Hepatocyte (in vitro differentiated cells): ENCODE results near the gene NPHP4. TPM values are rescaled to one million over a fixed set of nuclear protein-coding genes. Genes with fewer than 3 reads are reported as not detected.

Source experiments
- DNase-seq: peaks from one replicate; pipeline ENCODE4 v3.0.0-alpha.2; 2016; ENCODE audit warnings: low spot score
- H2AFZ ChIP-seq: fragments of 200-600 bp; sonication (generic); 2 replicates; pipeline ENCODE4 v1.6.0; 2016; ENCODE audit warnings: antibody characterized with exemption, mild to moderate bottlenecking
- H3K27ac ChIP-seq: fragments of 200-600 bp; sonication (generic); 2 replicates; pipeline ENCODE4 v1.5.1; 2016; ENCODE audit warnings: mild to moderate bottlenecking
- H3K27me3 ChIP-seq: fragments of 200-600 bp; sonication (generic); 2 replicates; pipeline ENCODE4 v1.6.1; 2016
- H3K36me3 ChIP-seq: fragments of 200-600 bp; sonication (generic); replicated peaks from 2 replicates; pipeline ENCODE4 v1.5.1; 2016; ENCODE audit warnings: low read depth; ENCODE audit not compliant: insufficient read depth
- H3K4me1 ChIP-seq: fragments of 200-600 bp; sonication (generic); 2 replicates; pipeline ENCODE4 v1.5.1; 2016; ENCODE audit warnings: mild to moderate bottlenecking, moderate library complexity; ENCODE audit not compliant: insufficient read depth
- H3K4me2 ChIP-seq: fragments of 200-600 bp; sonication (generic); 2 replicates; pipeline ENCODE4 v1.6.0; 2016
- H3K4me3 ChIP-seq: fragments of 200-600 bp; sonication (generic); 2 replicates; pipeline ENCODE4 v1.5.1; 2016; ENCODE audit warnings: mild to moderate bottlenecking
- H3K79me2 ChIP-seq: fragments of 200-600 bp; sonication (generic); 2 replicates; pipeline ENCODE4 v1.6.0; 2017; ENCODE audit warnings: mild to moderate bottlenecking
- H3K9me2 ChIP-seq: fragments of 200-600 bp; sonication (generic); replicated peaks from 2 replicates; pipeline ENCODE4 v1.6.0; 2017; ENCODE audit warnings: mild to moderate bottlenecking; ENCODE audit not compliant: insufficient read depth
- H3K9me3 ChIP-seq: fragments of 200-600 bp; sonication (generic); 2 replicates; pipeline ENCODE4 v1.5.1; 2016; ENCODE audit warnings: low read depth, mild to moderate bottlenecking
- H4K20me1 ChIP-seq: fragments of 200-600 bp; sonication (generic); 2 replicates; pipeline ENCODE4 v1.6.0; 2016; ENCODE audit warnings: mild to moderate bottlenecking; ENCODE audit not compliant: insufficient read depth, poor library complexity, severe bottlenecking
- EZH2 ChIP-seq: fragments of 200-600 bp; sonication (generic); IDR thresholded peaks from 2 replicates; pipeline ENCODE4 v1.6.1; 2016; ENCODE audit warnings: antibody characterized with exemption, mild to moderate bottlenecking, borderline replicate concordance
- EZH2phosphoT487 ChIP-seq: fragments of 200-600 bp; sonication (generic); IDR thresholded peaks from one replicate; pipeline ENCODE4 v1.6.1; 2018; ENCODE audit warnings: antibody characterized with exemption, mild to moderate bottlenecking, low read depth, moderate library complexity; ENCODE audit not compliant: unreplicated experiment, severe bottlenecking
- WGBS: methylation state at CpG from one replicate; pipeline ENCODE4 v1.1.6; 2016; ENCODE audit warnings: low lambda C conversion rate; ENCODE audit errors: missing lambda C conversion rate; 5-methylcytosine and 5-hydroxymethylcytosine counted together
- polyA plus RNA-seq: library from polyadenylated mRNA; unstranded; fragments of >200 nt; fragmentation: Nextera tagmentation; extraction: Ambion mirVana; gene quantifications from 2 replicates; pipeline ENCODE4 v1.2.1, GENCODE V29; 2016
- total RNA-seq: library from RNA; depleted of rRNA; stranded (reverse); fragments of >200 nt; gene quantifications from 2 replicates; pipeline ENCODE4 v1.2.3, GENCODE V29; 2014
- TF ChIP-seq, protein P1 (sequence below): fragments of 200-600 bp; sonication (generic); IDR thresholded peaks from 2 replicates; pipeline ENCODE4 v1.5.1; 2016; ENCODE audit warnings: antibody characterized with exemption, mild to moderate bottlenecking; ENCODE audit not compliant: poor library complexity

Gene NPHP4
- total and polyA plus RNA-seq, 2 experiments from 2014 or later: 5.6 to 6.0 TPM

DNA sequence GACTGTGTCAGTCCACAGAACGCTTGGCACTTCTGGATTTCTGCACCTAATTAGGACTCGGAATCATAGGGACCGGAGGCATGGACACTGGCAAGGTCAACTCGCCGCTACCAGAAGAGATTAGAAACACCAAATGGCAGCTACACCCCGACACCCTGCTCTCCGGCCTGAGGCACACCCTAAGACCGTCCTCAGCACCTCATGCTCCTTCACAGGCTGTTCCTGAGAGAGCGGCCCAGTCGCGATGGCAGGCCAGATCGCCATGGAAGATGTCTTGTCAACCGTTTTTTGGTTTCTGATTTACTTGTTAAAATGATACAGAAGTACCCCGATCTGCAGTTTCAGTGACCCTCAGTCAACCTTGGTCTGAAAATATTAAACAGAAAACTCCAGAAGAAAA, 46.8 kb downstream of the NPHP4 start:
- Histone ChIP-seq H3K4me3 (no peak overlapping the region), H3K36me3 (no peaks in the 10 kb centered on the region)
- WGBS: 98% methylated on average over 14 of the region's 14 CpGs

DNA sequence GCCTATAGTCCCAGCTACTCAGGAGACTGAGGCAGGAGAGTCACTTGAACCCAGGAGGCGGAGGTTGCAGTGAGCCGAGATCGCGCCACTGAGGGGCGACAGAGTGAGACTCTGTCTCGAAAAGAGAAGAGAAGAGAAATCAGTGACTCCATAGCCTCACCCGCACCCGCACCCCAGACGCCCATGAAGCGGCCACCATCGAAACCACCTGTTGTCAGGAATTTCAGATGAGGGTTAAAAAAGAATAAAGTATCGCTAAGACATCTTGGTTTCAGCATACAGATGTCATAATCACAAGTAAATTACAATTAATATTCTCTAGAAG, 47.4 kb downstream of the NPHP4 start:
- Histone ChIP-seq H2AFZ (no peak overlapping the region), H3K4me3 (no peak overlapping the region), H3K27ac (no peak overlapping the region), H3K9me3 (no peaks in the 10 kb centered on the region), H4K20me1 (no peaks in the 10 kb centered on the region), H3K9me2 (no peaks in the 10 kb centered on the region), H3K79me2 (no peaks in the 10 kb centered on the region), H3K27me3 (no peaks in the 10 kb centered on the region), H3K4me1 (no peaks in the 10 kb centered on the region), H3K36me3 (no peaks in the 10 kb centered on the region), H3K4me2 (no peak overlapping the region)
- TF ChIP-seq EZH2phosphoT487: no peak
- TF ChIP-seq, protein P1, sequence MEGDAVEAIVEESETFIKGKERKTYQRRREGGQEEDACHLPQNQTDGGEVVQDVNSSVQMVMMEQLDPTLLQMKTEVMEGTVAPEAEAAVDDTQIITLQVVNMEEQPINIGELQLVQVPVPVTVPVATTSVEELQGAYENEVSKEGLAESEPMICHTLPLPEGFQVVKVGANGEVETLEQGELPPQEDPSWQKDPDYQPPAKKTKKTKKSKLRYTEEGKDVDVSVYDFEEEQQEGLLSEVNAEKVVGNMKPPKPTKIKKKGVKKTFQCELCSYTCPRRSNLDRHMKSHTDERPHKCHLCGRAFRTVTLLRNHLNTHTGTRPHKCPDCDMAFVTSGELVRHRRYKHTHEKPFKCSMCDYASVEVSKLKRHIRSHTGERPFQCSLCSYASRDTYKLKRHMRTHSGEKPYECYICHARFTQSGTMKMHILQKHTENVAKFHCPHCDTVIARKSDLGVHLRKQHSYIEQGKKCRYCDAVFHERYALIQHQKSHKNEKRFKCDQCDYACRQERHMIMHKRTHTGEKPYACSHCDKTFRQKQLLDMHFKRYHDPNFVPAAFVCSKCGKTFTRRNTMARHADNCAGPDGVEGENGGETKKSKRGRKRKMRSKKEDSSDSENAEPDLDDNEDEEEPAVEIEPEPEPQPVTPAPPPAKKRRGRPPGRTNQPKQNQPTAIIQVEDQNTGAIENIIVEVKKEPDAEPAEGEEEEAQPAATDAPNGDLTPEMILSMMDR: no peak
- TF ChIP-seq EZH2: no peak
- WGBS: 95% methylated on average over 12 of the region's 12 CpGs
- no peak for DNase-seq

More for the DNA sequence above, 46.8 kb downstream of the NPHP4 start:
- Histone ChIP-seq H3K79me2 (no peaks in the 10 kb centered on the region), H4K20me1 (no peaks in the 10 kb centered on the region), H2AFZ (no peak overlapping the region), H3K27ac (no peak overlapping the region), H3K27me3 (no peaks in the 10 kb centered on the region), H3K4me1 (no peaks in the 10 kb centered on the region), H3K4me2 (no peak overlapping the region), H3K9me2 (no peaks in the 10 kb centered on the region), H3K9me3 (no peaks in the 10 kb centered on the region)
- DNase-seq: no peak
- TF ChIP-seq, protein P1: no peak
- no peak for TF ChIP-seq EZH2phosphoT487
- TF ChIP-seq EZH2: no peak

DNA sequence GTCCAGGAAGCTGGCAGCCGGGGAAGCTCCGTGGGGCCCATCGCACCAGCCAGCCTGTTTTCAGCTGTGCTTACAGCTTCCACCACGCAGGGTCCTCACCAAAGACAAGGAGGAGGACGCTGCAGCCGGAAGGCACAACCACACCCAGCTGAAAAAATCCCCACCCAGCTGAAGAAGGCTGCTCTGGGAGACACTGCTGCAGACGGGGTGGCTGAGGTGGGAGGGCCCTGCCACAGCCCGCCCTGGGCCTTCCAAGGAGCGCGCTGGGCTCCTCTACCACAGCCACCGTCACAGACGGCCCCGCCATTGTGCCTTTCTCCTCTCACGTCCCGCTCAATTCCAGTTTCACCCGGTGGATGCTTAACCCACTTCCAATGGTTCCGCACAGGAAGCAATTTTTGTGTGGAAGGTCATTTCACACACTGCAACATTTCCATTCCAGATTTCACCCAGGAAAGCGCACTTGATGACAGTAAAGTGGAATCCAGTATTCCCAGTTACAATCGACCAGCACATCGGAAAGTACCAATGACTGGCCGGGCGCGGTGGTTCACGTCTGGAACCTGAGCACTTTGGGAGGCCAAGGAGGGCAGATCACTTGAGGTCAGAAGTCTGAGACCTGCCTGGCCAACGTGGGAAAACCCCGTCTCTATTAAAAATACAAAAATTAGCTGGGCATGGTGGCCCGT, 47.9 kb downstream of the NPHP4 start:
- TF ChIP-seq EZH2phosphoT487: no peak
- no peak for TF ChIP-seq EZH2
- TF ChIP-seq, protein P1: no peak

More for the DNA sequence above, 47.9 kb downstream of the NPHP4 start:
- no peaks in the 10 kb centered on the region for H3K9me3 ChIP-seq
- no peaks in the 10 kb centered on the region for H3K9me2 ChIP-seq
- no peaks in the 10 kb centered on the region for H3K36me3 ChIP-seq
- H2AFZ ChIP-seq: no peak overlapping the region
- H3K79me2 ChIP-seq: no peaks in the 10 kb centered on the region
- WGBS: 95% methylated on average over 27 of the region's 27 CpGs
- H3K4me3 ChIP-seq: no peak overlapping the region
- no peak overlapping the region for H3K27ac ChIP-seq
- H3K4me2 ChIP-seq: no peak overlapping the region
- no peak for DNase-seq
- no peaks in the 10 kb centered on the region for H3K27me3 ChIP-seq
- no peaks in the 10 kb centered on the region for H4K20me1 ChIP-seq
- H3K4me1 ChIP-seq: no peaks in the 10 kb centered on the region
